Neuronal stem cell (in vitro differentiated cells): ENCODE data around the gene AK9.

Experiments used
- DNase-seq: peaks from one replicate; pipeline ENCODE4 v3.0.0-alpha.2; 2013; ENCODE audit warnings: low spot score
- H2AFZ ChIP-seq: one replicate; pipeline ENCODE4 v1.6.1; 2013; ENCODE audit warnings: mild to moderate bottlenecking, low read length, inconsistent platforms
- H2AK5ac ChIP-seq: 2 replicates; pipeline ENCODE4 v1.6.1; 2013; ENCODE audit warnings: low read depth, mild to moderate bottlenecking, inconsistent platforms, low read length, moderate library complexity, mixed read lengths
- H2BK120ac ChIP-seq: 2 replicates; pipeline ENCODE4 v1.6.1; 2013; ENCODE audit warnings: low read depth, mild to moderate bottlenecking, inconsistent platforms, low read length, moderate library complexity, mixed read lengths
- H2BK12ac ChIP-seq: one replicate; pipeline ENCODE4 v1.6.1; 2013; ENCODE audit warnings: low read length, inconsistent platforms
- H2BK15ac ChIP-seq: 2 replicates; pipeline ENCODE4 v1.6.1; 2013; ENCODE audit warnings: mild to moderate bottlenecking, low read length, inconsistent platforms, mixed read lengths
- H2BK5ac ChIP-seq: one replicate; pipeline ENCODE4 v1.6.1; 2013; ENCODE audit warnings: inconsistent platforms, mild to moderate bottlenecking, low read length, moderate library complexity
- H3K14ac ChIP-seq: one replicate; pipeline ENCODE4 v1.6.1; 2013; ENCODE audit warnings: low read length, inconsistent platforms
- H3K18ac ChIP-seq: 2 replicates; pipeline ENCODE4 v1.6.1; 2013; ENCODE audit warnings: low read length, inconsistent platforms
- H3K23ac ChIP-seq: 2 replicates; pipeline ENCODE4 v1.6.1; 2013; ENCODE audit warnings: low read depth, mild to moderate bottlenecking, mixed read lengths, low read length, inconsistent platforms; ENCODE audit not compliant: poor library complexity
- H3K27ac ChIP-seq: replicated peaks from 3 replicates; pipeline ENCODE4 v1.5.1; 2013; ENCODE audit warnings: low read length, inconsistent platforms
- H3K27me3 ChIP-seq, 3 experiments: 2 replicates each; pipeline ENCODE4 v1.6.1; 2013; ENCODE audit warnings: low read length in 3 of 3, mild to moderate bottlenecking in 2 of 3, inconsistent platforms in 1 of 3, low read depth in 1 of 3, mixed read lengths in 1 of 3, moderate library complexity in 1 of 3; ENCODE audit not compliant: control insufficient read depth in 3 of 3, insufficient read depth in 3 of 3
- H3K36me3 ChIP-seq, 2 donors: replicated peaks in 1 of 2; 2 replicates each; pipeline ENCODE4 v1.6.1; 2013; ENCODE audit warnings: low read length in 2 of 2; ENCODE audit not compliant: control insufficient read depth in 2 of 2, insufficient read depth in 2 of 2
- H3K4ac ChIP-seq: 2 replicates; pipeline ENCODE4 v1.6.1; 2013; ENCODE audit warnings: inconsistent platforms, mild to moderate bottlenecking, low read length, moderate library complexity
- H3K4me1 ChIP-seq, 2 donors: 1 replicate in 1 of 2; 2 replicates in 1 of 2; pipeline ENCODE4 v1.6.1; 2013; ENCODE audit warnings: low read length in 2 of 2, low read depth in 1 of 2; ENCODE audit not compliant: control insufficient read depth in 2 of 2, insufficient read depth in 1 of 2
- H3K4me2 ChIP-seq: one replicate; pipeline ENCODE4 v1.6.1; 2013; ENCODE audit warnings: mild to moderate bottlenecking, low read length, inconsistent platforms; ENCODE audit not compliant: insufficient read depth, poor library complexity, severe bottlenecking
- H3K4me3 ChIP-seq, 2 donors: 2 replicates each; pipeline ENCODE4 v1.5.1; 2013; ENCODE audit warnings: low read length in 2 of 2, mild to moderate bottlenecking in 2 of 2, inconsistent platforms in 1 of 2, moderate library complexity in 1 of 2
- H3K79me1 ChIP-seq: one replicate; pipeline ENCODE4 v1.6.1; 2013; ENCODE audit warnings: low read depth, mild to moderate bottlenecking, inconsistent platforms, low read length, moderate library complexity
- H3K9ac ChIP-seq: one replicate; pipeline ENCODE4 v1.6.1; 2013; ENCODE audit warnings: mild to moderate bottlenecking, low read depth, low read length, inconsistent platforms; ENCODE audit not compliant: poor library complexity
- H3K9me3 ChIP-seq, 2 donors: replicated peaks in 1 of 2; 2 replicates each; pipeline versions ENCODE3 to v1.6.1; 2013; ENCODE audit warnings: low read length in 2 of 2, mild to moderate bottlenecking in 2 of 2, inconsistent platforms in 1 of 2, low read depth in 1 of 2, mixed read lengths in 1 of 2, moderate library complexity in 1 of 2; ENCODE audit not compliant: control insufficient read depth in 2 of 2, insufficient read depth in 1 of 2
- H4K8ac ChIP-seq: one replicate; pipeline ENCODE4 v1.6.1; 2013; ENCODE audit warnings: low read depth, mild to moderate bottlenecking, inconsistent platforms, low read length, moderate library complexity
- H4K91ac ChIP-seq: one replicate; pipeline ENCODE4 v1.6.1; 2013; ENCODE audit warnings: low read length, low read depth, mild to moderate bottlenecking, inconsistent platforms; ENCODE audit not compliant: poor library complexity
- WGBS, 2 donors: extraction: QIAGEN DNeasy Blood & Tissue Kit; methylation state at CpG; one replicate each; pipeline ENCODE4 v1.1.7; 2013; ENCODE audit warnings: missing lambda C conversion rate in 2 of 2, mixed read lengths in 1 of 2; ENCODE audit not compliant: insufficient read length in 2 of 2, insufficient replicate concordance in 1 of 2; ENCODE audit errors: extremely low coverage in 2 of 2; 5-methylcytosine and 5-hydroxymethylcytosine counted together

The AK9 gene

GRCh38 chr6:109484122-109484521, 206.9 kb downstream of the AK9 start:
- no peak overlapping the region for H3K4me3 ChIP-seq
- H3K18ac ChIP-seq = no peak overlapping the region
- peaks cover 5 to 26% of the 10 kb centered on the region in 2 donors for H3K36me3 ChIP-seq
- no peaks in the 10 kb centered on the region for H3K4me1 ChIP-seq
- DNase-seq = no peak
- H3K27me3 ChIP-seq = peaks cover 0 to 27% (median 2%) of the 10 kb centered on the region in 3 experiments
- no peak overlapping the region for H2BK120ac ChIP-seq
- no peak overlapping the region for H3K4ac ChIP-seq
- no peak overlapping the region for H2BK12ac ChIP-seq
- no peak overlapping the region for H2AFZ ChIP-seq
- no peak overlapping the region for H3K9ac ChIP-seq
- H2BK5ac ChIP-seq = no peak overlapping the region
- no peaks in the 10 kb centered on the region for H3K79me1 ChIP-seq
- no peak overlapping the region for H3K4me2 ChIP-seq
- H3K23ac ChIP-seq = no peak overlapping the region
- peaks cover 0 to 7% of the 10 kb centered on the region in 2 donors for H3K9me3 ChIP-seq
- no peak overlapping the region for H2BK15ac ChIP-seq
- H3K14ac ChIP-seq = no peak overlapping the region
- no peak overlapping the region for H4K91ac ChIP-seq
- H2AK5ac ChIP-seq = no peak overlapping the region
- WGBS, 2 donors = no CpG with 5 or more reads among the region's 3 CpGs
- H4K8ac ChIP-seq = no peak overlapping the region
- no peak overlapping the region for H3K27ac ChIP-seq

DNA sequence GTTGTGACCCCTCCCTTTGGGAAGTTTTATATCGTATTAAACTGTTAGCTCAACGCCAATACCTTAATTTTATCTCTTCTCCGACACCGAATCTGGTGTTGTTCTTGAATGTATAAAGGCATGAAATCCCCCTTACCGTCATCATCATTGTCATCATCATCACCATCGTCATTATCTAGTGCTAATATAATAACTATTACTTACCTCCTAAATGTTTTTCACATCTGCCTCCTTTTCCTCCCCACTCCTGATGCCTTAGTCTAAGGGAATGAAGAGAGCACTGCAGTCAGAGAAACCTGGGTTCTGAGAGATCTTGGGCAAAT, 207.3 kb downstream of the AK9 start:
- H3K18ac ChIP-seq = no peak overlapping the region
- H4K91ac ChIP-seq = no peak overlapping the region
- H2BK12ac ChIP-seq = no peak overlapping the region
- peak overlapping the region; percentile 69 for H2AFZ ChIP-seq
- H3K27me3 ChIP-seq = peaks cover 0 to 27% (median 2%) of the 10 kb centered on the region in 3 experiments
- H2BK15ac ChIP-seq = no peak overlapping the region
- H2BK120ac ChIP-seq = no peak overlapping the region
- no peak overlapping the region for H2BK5ac ChIP-seq
- no peak overlapping the region for H3K9ac ChIP-seq
- peak overlapping the region; percentile 54 for H3K4me2 ChIP-seq
- peaks cover 0 to 7% of the 10 kb centered on the region in 2 donors for H3K9me3 ChIP-seq
- H3K14ac ChIP-seq = no peak overlapping the region
- no peak overlapping the region for H3K27ac ChIP-seq
- DNase-seq = no peak
- H3K36me3 ChIP-seq = peaks cover 5 to 30% of the 10 kb centered on the region in 2 donors
- no peaks in the 10 kb centered on the region for H3K79me1 ChIP-seq
- WGBS, 2 donors = no CpG with 5 or more reads among the region's 6 CpGs
- H2AK5ac ChIP-seq = no peak overlapping the region
- H3K23ac ChIP-seq = no peak overlapping the region
- no peaks in the 10 kb centered on the region for H3K4me1 ChIP-seq
- H3K4me3 ChIP-seq = peak overlapping the region; percentile 43 to 75
- H3K4ac ChIP-seq = no peak overlapping the region
- no peak overlapping the region for H4K8ac ChIP-seq

DNA sequence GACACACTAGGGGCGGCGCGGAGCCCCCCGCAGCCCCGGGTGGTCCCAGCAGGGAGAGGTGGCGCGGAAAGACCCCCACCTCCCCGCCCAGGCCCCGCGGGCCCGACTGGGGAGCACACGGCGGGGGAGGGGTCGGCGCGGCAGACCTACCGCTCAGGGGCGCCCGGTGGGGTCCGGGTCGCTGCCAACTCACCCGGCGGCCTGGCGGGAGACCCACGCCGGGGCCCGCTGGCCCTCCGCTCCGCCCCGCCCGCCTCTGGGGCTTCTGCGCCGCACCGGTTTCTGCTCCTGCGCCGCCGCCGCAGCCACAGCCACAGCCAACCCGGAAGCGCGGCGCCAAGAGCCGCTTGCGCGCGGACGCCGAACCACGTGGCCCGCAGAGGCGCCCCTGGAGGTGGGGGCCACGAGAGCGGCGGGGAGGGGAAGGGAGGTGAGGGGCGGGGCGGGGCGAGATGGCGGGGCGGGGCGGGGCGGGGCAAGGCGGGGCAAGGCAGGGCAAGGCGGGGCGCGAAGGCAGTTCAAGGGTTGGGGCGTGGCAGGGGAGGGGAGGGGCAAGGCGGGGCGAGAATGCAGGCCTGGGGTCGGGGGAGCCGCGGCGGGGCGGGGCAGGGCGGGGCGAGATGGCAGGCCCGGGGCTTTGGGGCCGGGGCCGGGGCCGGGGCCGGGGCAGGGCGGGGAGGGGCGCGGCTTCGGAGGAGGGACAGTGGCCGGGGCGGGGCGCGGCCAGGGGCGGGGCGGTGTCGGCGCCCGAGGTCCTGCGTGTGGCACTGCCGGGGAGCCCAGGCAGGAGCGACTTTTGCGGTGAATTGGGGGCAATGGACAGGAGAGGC, 207.9 kb downstream of the AK9 start, which contains the start of gene ZBTB24:
Gene ZBTB24 (minus strand): TSS at position 315 of the 830 bp plus-strand sequence. CDS start 1,193 bp downstream, outside the sequence.
- DNase-seq = peak; percentile 86
- peak within 1 kb of the TSS; percentile 28 for H3K23ac ChIP-seq
- no peak within 1 kb of the TSS for H2BK120ac ChIP-seq
- H2AK5ac ChIP-seq = no peak within 1 kb of the TSS
- peak within 1 kb of the TSS; percentile 57 to 91 for H3K4me3 ChIP-seq
- no peak within 1 kb of the TSS for H3K27ac ChIP-seq
- H3K9me3 ChIP-seq = peaks cover 0 to 7% of the 10 kb centered on the region in 2 donors
- H3K27me3 ChIP-seq = peaks cover 0 to 27% (median 2%) of the 10 kb centered on the region in 3 experiments
- peak within 1 kb of the TSS; percentile 88 for H2AFZ ChIP-seq
- H3K14ac ChIP-seq = peak within 1 kb of the TSS; percentile 72
- H3K9ac ChIP-seq = peak within 1 kb of the TSS; percentile 53
- WGBS, 2 donors = no CpG with 5 or more reads among the region's 97 CpGs
- no peaks in the 10 kb centered on the region for H3K79me1 ChIP-seq
- peaks cover 5 to 35% of the 10 kb centered on the region in 2 donors for H3K36me3 ChIP-seq
- no peak within 1 kb of the TSS for H3K4ac ChIP-seq
- H2BK12ac ChIP-seq = no peak within 1 kb of the TSS
- H3K4me1 ChIP-seq = no peaks in the 10 kb centered on the region
- H3K4me2 ChIP-seq = peak within 1 kb of the TSS; percentile 71
- H2BK15ac ChIP-seq = no peak within 1 kb of the TSS
- no peak within 1 kb of the TSS for H4K91ac ChIP-seq
- H3K18ac ChIP-seq = peak within 1 kb of the TSS; percentile 92
- no peak within 1 kb of the TSS for H2BK5ac ChIP-seq
- H4K8ac ChIP-seq = no peak within 1 kb of the TSS

- peaks cover 0 to 5% of the 10 kb centered on the region in 2 donors for H3K4me1 ChIP-seq
- no peak overlapping the region for H3K4me2 ChIP-seq
- no peak overlapping the region for H4K91ac ChIP-seq
- H2AK5ac ChIP-seq = no peak overlapping the region
- peaks cover 10 to 55% of the 10 kb centered on the region in 2 donors for H3K36me3 ChIP-seq
- H2BK5ac ChIP-seq = no peak overlapping the region
- no peaks in the 10 kb centered on the region for H3K79me1 ChIP-seq
- no peak overlapping the region for H3K4me3 ChIP-seq
- peaks cover 0 to 7% of the 10 kb centered on the region in 2 donors for H3K9me3 ChIP-seq
- no peak overlapping the region for H3K18ac ChIP-seq
- no peak overlapping the region for H2BK12ac ChIP-seq
- H2AFZ ChIP-seq = no peak overlapping the region
- no peak overlapping the region for H3K9ac ChIP-seq
- no peak overlapping the region for H2BK120ac ChIP-seq
- H2BK15ac ChIP-seq = no peak overlapping the region
- H3K27ac ChIP-seq = no peak overlapping the region
- H3K27me3 ChIP-seq = peaks cover 0 to 17% (median 2%) of the 10 kb centered on the region in 3 experiments
- no peak for DNase-seq
- no peak overlapping the region for H4K8ac ChIP-seq
- H3K23ac ChIP-seq = no peak overlapping the region
- WGBS, 2 donors = no CpG with 5 or more reads among the region's 7 CpGs
- H3K4ac ChIP-seq = no peak overlapping the region
- H3K14ac ChIP-seq = no peak overlapping the region
These were observed 210.0 kb downstream of the AK9 start for GRCh38 chr6:109480993-109481480.
